Vagina (tissue), 2 donors: Measurements from ENCODE around the gene TARS1.

Source experiments
- POLR2A ChIP-seq, 2 donors: fragments of 450-650 bp; IDR thresholded peaks; one replicate each; pipeline ENCODE4 v1.6.1; 2017; ENCODE audit warnings: antibody characterized with exemption in 2 of 2, mild to moderate bottlenecking in 2 of 2, moderate library complexity in 2 of 2
- POLR2AphosphoS5 ChIP-seq, 2 donors: sonication (generic); formaldehyde crosslinking; IDR thresholded peaks; one replicate each; pipeline ENCODE4 v1.9.0; 2017; ENCODE audit warnings: antibody characterized with exemption in 2 of 2, mild to moderate bottlenecking in 2 of 2, low read depth in 1 of 2; ENCODE audit not compliant: insufficient read depth in 1 of 2
- TF ChIP-seq, protein P1 (sequence below), 3 experiments: fragments of 450-650 bp in 2 of 3; fragments of 200-600 bp in 1 of 3; sonication (generic) in 1 of 3; IDR thresholded peaks; one replicate each; pipeline ENCODE4 v1.5.1; 2017 to 2019; ENCODE audit warnings: antibody characterized with exemption in 3 of 3, mild to moderate bottlenecking in 2 of 3, moderate library complexity in 2 of 3

- TF ChIP-seq, protein P1, sequence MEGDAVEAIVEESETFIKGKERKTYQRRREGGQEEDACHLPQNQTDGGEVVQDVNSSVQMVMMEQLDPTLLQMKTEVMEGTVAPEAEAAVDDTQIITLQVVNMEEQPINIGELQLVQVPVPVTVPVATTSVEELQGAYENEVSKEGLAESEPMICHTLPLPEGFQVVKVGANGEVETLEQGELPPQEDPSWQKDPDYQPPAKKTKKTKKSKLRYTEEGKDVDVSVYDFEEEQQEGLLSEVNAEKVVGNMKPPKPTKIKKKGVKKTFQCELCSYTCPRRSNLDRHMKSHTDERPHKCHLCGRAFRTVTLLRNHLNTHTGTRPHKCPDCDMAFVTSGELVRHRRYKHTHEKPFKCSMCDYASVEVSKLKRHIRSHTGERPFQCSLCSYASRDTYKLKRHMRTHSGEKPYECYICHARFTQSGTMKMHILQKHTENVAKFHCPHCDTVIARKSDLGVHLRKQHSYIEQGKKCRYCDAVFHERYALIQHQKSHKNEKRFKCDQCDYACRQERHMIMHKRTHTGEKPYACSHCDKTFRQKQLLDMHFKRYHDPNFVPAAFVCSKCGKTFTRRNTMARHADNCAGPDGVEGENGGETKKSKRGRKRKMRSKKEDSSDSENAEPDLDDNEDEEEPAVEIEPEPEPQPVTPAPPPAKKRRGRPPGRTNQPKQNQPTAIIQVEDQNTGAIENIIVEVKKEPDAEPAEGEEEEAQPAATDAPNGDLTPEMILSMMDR (IDR thresholded peaks at IDR 0.05) = no peak
- TF ChIP-seq POLR2A (IDR thresholded peaks at IDR 0.05) (no peak), POLR2AphosphoS5 (IDR thresholded peaks at IDR 0.05; ENCODE audit: insufficient read depth in 1 of 2, low read depth in 1 of 2) (no peak)
Measured at GRCh38 chr5:33480876-33481275, 40.1 kb downstream of the TARS1 start.
